Measurements from ENCODE around the gene FNDC3B.

The FNDC3B gene

DNA sequence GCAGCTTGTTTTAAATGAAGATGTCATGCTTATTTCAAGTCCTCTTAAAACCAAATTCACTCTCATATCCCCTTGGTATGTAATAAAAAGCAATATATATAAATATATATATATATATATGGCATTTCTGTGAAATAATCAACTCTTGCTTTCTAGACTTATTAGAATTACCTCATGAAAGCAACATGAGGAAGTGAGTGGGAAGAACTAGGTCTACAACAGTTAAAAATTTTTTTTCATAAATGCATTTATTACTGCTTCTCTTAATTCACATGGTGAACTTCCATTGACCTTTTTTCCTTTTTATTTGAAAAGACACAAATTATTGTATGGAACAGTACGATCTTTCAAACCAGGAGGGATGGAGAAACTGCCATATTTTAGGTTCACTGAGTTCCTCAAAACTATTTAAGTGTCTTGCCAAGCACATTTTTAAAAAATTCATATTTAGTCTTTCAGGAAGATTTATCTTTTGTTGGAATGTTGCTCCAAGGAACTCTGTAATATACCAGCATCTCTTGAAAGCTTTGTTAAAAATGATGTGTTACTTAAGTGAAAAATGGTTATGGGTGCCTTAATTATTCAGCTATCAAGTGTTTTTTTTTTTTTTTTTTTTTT lies 223.7 kb downstream of the FNDC3B start:
- no peak for DNase-seq (ENCODE audit: low read depth)

GRCh38 chr3:172263781-172264486 lies 224.6 kb downstream of the FNDC3B start:
- DNase-seq (ENCODE audit: low read depth) = no peak

DNA sequence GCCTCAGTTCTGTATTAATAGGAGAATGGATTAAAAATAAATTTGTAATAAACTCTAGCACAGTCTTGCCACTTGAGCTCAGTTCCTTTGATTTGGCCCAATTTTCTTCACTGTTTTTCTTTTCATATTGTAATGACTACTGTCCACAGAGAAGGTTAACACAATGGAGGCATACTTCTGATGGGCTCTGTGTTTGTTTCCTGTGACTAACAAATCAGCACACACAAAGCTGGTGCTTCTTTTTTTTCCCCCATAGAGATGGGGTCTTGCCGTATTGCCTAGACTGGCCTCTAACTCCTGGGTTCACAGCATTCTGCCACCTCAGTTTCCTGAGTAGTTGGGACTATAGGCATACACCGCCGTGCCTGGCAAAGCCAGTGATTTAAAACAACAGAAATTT lies 226.7 kb downstream of the FNDC3B start:
- DNase-seq (ENCODE audit: low read depth) = no peak

GRCh38 chr3:172268425-172268824 lies 229.0 kb downstream of the FNDC3B start:
- no peak for DNase-seq (ENCODE audit: low read depth)

DNA sequence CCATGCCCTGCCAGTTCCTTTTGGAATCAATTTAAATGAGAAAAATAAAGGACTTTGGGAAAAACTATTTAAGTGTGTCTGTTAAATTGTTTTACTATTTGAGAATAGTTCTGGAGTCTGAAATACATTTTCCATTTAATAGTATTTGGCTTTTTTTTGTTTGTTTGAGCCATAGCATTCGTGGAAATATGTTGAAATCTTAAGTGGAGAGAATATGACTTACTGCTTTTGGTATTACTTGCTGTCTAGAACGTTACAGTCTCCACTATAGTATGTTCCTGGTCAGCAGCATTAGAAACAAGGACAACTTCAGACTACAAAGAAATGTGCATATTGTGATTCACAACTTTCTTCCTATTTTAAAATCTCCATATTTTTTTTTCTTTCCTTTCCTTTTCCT lies 229.5 kb downstream of the FNDC3B start:
- no peak for DNase-seq (ENCODE audit: low read depth)

DNA sequence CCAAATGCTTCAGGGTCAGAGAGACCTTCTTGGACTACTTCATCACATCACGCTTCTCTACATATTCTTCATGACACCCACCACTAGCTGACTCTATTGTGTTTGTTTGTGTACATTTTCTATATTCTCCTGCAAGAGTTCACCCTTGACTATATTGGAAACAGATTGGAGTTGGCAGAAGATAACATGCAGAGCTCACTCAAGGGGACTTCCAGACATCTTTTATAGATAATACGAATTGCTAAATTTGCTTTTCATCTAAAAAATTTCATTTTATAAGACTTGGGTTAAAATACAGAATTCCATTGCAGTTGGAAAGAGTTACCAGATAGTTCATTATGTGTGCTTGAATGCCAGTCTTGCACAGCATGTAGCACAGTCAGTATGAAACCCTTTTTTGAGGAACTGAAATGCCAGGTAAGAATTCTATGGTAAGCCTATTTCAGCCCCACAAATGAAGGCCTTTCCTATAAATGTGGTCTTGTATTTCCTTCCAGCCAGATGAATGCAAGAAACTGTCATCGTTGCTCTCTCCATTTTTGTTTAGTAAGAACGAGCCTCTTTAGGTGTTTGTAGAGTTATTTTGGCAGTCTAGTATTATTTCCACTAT lies 231.3 kb downstream of the FNDC3B start:
- no peak for DNase-seq (ENCODE audit: low read depth)

DNA sequence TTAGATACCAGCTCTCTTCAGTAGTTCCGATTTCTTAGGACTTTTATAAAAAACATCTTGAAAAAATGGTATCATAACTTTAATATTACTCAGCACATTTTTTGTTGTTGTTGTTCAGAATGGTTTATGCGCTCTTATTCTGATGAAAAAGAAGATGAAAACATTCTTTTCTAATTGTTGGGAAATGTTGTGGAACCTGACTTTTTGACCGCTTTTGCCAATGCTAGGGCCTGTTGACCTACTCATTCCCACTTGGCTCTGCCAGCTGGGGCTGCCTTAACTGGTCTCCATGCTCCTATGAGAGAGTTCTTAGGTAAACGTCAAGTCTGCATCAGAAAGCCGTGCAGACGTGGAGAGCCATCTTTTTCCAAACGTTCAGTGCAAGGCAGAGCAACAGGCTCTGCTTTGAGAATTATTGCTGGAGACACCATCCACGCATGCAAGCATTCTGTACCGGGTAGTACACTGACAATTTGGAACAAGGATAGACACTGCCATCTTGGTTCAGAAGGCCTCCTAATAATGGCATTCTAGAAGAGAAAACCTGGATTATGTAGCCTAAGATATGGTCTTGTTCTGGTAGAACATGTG lies 232.1 kb downstream of the FNDC3B start:
- DNase-seq (ENCODE audit: low read depth) = no peak

DNA sequence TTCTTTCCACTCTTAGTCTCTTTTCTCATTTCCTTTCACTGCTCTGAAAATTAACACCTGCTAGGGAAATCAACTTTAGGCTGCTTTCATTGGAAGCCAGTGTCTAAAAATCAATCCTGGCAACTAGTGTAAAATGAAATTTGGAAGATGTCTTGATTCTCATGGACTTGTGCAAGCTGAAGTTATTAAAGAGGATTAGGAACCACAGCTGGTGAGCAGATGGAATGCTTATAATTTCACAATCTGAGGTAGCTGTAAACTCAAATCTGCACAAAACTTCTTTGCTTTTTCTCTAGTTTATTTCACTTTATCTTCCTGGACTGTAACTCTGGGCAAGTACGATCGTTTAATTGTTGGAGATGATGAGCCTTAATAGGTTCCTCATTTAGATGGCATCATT lies 233.3 kb downstream of the FNDC3B start:
- no peak for DNase-seq (ENCODE audit: low read depth)

- no peak for DNase-seq (ENCODE audit: low read depth)
Measured at GRCh38 chr3:172273378-172273777, 234.0 kb downstream of the FNDC3B start.

DNA sequence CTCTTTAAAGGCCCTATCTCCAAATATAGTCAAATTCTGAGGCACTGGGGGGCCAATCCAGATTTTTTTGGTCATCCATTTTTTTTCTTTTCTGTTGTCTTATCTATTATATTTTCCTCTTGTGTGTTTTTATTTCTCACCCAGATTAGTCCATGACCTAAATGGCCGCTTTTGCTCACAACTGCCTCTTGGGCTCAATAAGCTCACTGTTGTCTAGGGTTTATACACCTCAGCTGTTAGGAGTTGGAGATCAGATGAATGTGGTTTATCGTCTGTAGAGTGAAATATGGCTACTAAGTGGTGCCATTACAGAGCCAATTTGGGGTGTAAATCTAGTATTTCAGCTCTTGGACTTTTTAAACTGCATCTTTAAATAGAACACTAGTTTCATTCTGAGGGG lies 235.5 kb downstream of the FNDC3B start:
- DNase-seq (ENCODE audit: low read depth) = no peak

DNA sequence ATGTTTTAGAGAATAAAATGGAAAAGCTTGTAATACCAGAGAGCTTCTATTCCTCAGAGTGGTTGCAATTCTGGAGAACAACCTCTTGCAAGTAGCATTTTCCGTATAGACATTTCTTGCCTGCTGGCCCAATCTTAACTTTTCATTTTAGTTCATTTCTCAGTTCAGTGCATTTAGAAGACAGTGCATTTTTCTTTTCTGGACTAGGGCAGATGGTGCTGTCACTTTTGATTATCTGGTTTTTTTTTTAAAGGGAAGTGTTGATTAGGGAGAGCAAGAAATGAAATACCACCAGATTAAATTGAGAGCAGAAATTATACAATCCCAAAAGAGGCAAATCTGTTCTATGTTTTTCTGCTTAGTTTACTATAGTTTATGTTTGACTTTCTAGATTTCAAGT lies 236.2 kb downstream of the FNDC3B start:
- DNase-seq (ENCODE audit: low read depth) = no peak

DNA sequence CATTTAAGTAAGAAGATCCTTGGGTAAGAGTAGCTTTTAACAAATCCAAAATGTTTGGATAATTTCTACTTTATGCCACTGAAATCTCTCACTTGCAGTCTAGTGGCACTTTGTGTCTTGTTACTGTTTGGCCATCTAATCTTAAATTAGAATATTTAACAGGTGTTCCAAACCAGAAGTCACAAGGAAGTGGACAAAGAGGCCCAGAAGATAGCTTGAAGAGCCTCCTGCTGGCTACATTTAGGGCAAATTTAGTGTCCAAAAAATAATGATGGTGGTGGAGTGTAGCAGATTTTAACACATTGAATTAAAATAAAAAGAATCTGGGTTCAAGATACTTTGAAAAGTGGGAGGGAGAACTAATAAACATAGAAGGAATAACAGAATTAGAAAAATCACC lies 236.7 kb downstream of the FNDC3B start:
- no peak for DNase-seq (ENCODE audit: low read depth)

- DNase-seq (ENCODE audit: low read depth) = no peak
Measured at GRCh38 chr3:172277151-172277652, 237.8 kb downstream of the FNDC3B start.

DNA sequence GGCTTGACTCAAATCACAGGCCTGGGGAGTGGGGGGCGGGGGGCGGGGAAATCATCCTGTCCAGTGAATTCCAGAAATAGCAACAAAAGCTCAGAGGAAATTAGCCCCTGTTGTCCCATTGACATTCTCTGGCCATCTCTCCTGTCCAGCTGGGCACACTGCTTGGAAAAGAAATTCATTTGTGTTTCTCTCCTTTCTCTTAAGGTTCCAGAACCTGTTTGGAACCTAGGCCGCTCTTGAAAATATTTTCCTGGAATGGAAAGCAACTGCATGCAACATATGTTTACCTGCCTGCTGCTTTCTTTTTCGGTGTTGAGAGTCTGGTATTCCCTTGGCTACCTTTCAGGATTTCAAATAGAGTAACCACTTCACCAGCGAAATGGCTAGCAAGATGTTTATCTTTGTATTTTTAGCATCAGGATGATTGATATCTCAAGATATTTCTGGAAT lies 239.8 kb downstream of the FNDC3B start:
- no peak for DNase-seq (ENCODE audit: low read depth)

GRCh38 chr3:172279974-172280373 lies 240.6 kb downstream of the FNDC3B start:
- DNase-seq (ENCODE audit: low read depth) = no peak

- DNase-seq (ENCODE audit: low read depth) = peak; percentile 46
Measured at GRCh38 chr3:172280406-172281051, 241.2 kb downstream of the FNDC3B start.

DNA sequence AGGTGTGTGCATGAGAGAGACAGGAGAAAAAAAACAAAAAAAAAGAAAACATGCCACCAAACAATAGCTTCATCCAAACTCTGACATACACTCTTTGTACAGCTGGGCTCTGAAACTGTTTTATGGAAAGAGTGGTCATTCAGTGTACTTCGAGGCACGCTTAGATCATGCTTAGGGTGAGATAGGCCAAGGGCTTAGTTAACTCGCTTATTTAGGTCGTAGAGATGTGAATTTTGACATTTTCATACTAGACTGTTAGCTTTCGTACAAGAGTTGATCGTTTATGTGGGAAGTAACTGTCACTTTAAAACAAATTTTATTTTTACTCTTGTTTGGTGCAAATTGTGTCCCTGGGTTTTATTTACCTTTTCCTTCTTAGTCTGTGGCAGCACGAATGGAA lies 242.5 kb downstream of the FNDC3B start:
- no peak for DNase-seq (ENCODE audit: low read depth)

- no peak for DNase-seq (ENCODE audit: low read depth)
Measured at GRCh38 chr3:172282850-172283249, 243.5 kb downstream of the FNDC3B start.

- no peak for DNase-seq (ENCODE audit: low read depth)
Measured at GRCh38 chr3:172283841-172284357, 244.5 kb downstream of the FNDC3B start.

DNA sequence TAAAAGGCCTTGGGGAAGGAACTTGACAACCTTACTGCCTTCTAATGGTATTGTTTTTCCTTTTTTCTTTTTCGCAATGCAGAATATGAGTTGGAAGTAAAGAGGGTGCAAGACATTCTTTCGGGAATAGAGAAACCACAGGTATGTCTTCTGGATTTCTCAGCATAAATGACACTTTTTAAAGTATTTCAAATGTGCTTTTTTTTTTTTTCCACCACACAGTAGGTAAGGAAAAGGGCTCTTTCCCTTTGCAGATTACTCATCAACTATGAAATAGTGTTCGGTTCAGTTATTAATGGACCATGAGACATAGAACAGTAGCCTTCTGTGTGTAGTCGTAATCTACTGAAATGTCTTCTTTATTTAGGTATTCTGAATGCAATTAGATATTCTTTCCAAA lies 246.5 kb downstream of the FNDC3B start:
- DNase-seq (ENCODE audit: low read depth) = peak; percentile 27

- no peak for DNase-seq (ENCODE audit: low read depth)
Measured at GRCh38 chr3:172286548-172287148, 247.3 kb downstream of the FNDC3B start.
